ENCODE measurements around the gene DPP10. TPM values are rescaled to one million over a fixed set of nuclear protein-coding genes. Genes with fewer than 3 reads are reported as not detected.

DPP10 gene
- total and polyA plus RNA-seq, 10 of the 15 experiments (the other 5 are each of a cell fraction or from before 2014, with no cell fraction given) = not detected

DNA sequence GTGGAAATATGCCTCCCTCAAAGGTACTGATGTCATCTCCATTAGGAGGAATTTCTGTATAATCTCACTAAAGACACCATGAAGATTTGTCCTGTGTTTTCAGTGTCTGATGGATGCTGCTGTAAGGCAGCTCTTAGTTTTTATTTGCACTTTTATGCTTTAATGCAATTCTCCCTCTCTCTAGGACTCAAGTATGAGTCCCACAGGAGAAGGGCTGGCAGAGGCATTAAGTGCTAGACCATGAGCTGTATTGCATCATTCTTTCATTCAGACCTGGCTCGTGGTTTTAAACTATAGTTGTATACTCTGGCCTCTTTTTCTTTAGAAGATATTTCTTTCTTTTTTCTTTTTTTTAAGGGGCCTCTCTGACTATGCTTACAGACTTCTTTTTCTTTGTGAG lies 805.6 kb downstream of the DPP10 start:
- no peak overlapping the region for H3K27ac ChIP-seq (ENCODE audit: control insufficient read depth, insufficient read depth)
- no peaks in the 10 kb centered on the region for H3K36me3 ChIP-seq (ENCODE audit: control insufficient read depth in 2 of 2, insufficient read depth in 2 of 2, low read length in 1 of 2)
- H3K9ac ChIP-seq (ENCODE audit: control insufficient read depth, insufficient read depth, low read length) = no peak overlapping the region
- ChIA-PET CTCF (no interaction called here), SMC1A (ENCODE audit: uncharacterized antibody, unreplicated experiment) (no interaction called here), RAD21 (ENCODE audit: unreplicated experiment) (no interaction called here), POLR2A (no interaction called here)
- H3K27me3 ChIP-seq (replicated peaks in 1 of 2; ENCODE audit: control insufficient read depth in 2 of 2, insufficient read depth in 2 of 2, low read length in 1 of 2) = no peaks in the 10 kb centered on the region
- intact Hi-C loops (cut with micrococcal nuclease; ENCODE audit: unreplicated experiment) = no loop called here
- FAIRE-seq (no peak), DNase-seq (ENCODE audit: low read depth, low spot score) (no peak), ATAC-seq (no peak)
- H3K4me1 ChIP-seq (ENCODE audit: control insufficient read depth, insufficient read depth, low read length) = no peaks in the 10 kb centered on the region
- no peak overlapping the region for H3K4me3 ChIP-seq
- H2AFZ ChIP-seq (ENCODE audit: control insufficient read depth, low read depth, low read length) = no peak overlapping the region
- H3K79me2 ChIP-seq (ENCODE audit: control insufficient read depth, insufficient read depth, low read length) = no peaks in the 10 kb centered on the region
- WGBS (ENCODE audit: insufficient coverage, insufficient replicate concordance, low lambda C conversion rate, missing lambda C conversion rate) = 0% methylated on average over 1 of the region's 1 CpG
- no peaks in the 10 kb centered on the region for H4K20me1 ChIP-seq (ENCODE audit: control insufficient read depth, insufficient read depth)
- no TSS peak for BruUV-seq (replicated peaks)
- no peak for TF ChIP-seq ZNF622 (IDR thresholded peaks at IDR 0.05)
- TF ChIP-seq ETV6 (conservative IDR thresholded peaks at IDR 0.05 in 1 of 2, IDR thresholded peaks at IDR 0.05 in 1 of 2; ENCODE audit: borderline replicate concordance in 1 of 2, low read depth in 1 of 2) = no peak
- H3K9me3 ChIP-seq (replicated peaks; ENCODE audit: control insufficient read depth, insufficient read depth, low read length) = no peaks in the 10 kb centered on the region
- no peak overlapping the region for H3K4me2 ChIP-seq (ENCODE audit: control insufficient read depth, insufficient read depth)
- in situ Hi-C loops (cut with MboI) = no loop called here

DNA sequence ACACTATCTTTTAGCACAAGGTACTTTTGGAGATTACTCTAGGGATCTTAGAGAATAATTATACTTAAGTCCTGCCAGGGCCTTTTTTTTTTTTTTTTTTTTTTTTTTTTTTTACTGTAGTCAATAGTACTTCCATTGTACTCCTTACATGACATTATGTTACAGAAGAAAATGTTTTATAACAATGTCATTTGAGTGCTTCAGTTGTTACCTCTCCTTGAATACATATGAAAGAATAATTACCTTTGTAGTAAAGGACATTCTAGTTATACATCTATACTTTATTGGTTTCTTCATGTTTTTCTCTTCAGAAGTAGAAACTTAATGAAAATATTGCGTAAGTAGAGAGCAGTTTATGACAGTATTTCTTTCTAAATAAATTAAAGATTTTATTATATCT lies 834.9 kb downstream of the DPP10 start:
- BruUV-seq (replicated peaks) = no TSS peak
- no peak for ATAC-seq
- RAD21 ChIA-PET (ENCODE audit: unreplicated experiment) = no interaction called here
- H3K9me3 ChIP-seq (replicated peaks; ENCODE audit: control insufficient read depth, insufficient read depth, low read length) = no peaks in the 10 kb centered on the region
- POLR2A ChIA-PET = no interaction called here
- no peak overlapping the region for H3K27ac ChIP-seq (ENCODE audit: control insufficient read depth, insufficient read depth)
- no peak for FAIRE-seq
- H3K4me2 ChIP-seq (ENCODE audit: control insufficient read depth, insufficient read depth) = no peak overlapping the region
- no peaks in the 10 kb centered on the region for H3K27me3 ChIP-seq (replicated peaks in 1 of 2; ENCODE audit: control insufficient read depth in 2 of 2, insufficient read depth in 2 of 2, low read length in 1 of 2)
- SMC1A ChIA-PET (ENCODE audit: uncharacterized antibody, unreplicated experiment) = no interaction called here
- H3K79me2 ChIP-seq (ENCODE audit: control insufficient read depth, insufficient read depth, low read length) = no peaks in the 10 kb centered on the region
- H3K4me1 ChIP-seq (ENCODE audit: control insufficient read depth, insufficient read depth, low read length) = no peaks in the 10 kb centered on the region
- WGBS (ENCODE audit: insufficient coverage, insufficient replicate concordance, low lambda C conversion rate, missing lambda C conversion rate) = 33% methylated on average over 1 of the region's 1 CpG
- no peaks in the 10 kb centered on the region for H3K36me3 ChIP-seq (ENCODE audit: control insufficient read depth in 2 of 2, insufficient read depth in 2 of 2, low read length in 1 of 2)
- H4K20me1 ChIP-seq (ENCODE audit: control insufficient read depth, insufficient read depth) = no peaks in the 10 kb centered on the region
- no peak overlapping the region for H3K9ac ChIP-seq (ENCODE audit: control insufficient read depth, insufficient read depth, low read length)
- intact Hi-C loops (cut with micrococcal nuclease; ENCODE audit: unreplicated experiment) (no loop called here), in situ Hi-C loops (cut with MboI) (no loop called here)
- H3K4me3 ChIP-seq = no peak overlapping the region
- DNase-seq (ENCODE audit: low read depth, low spot score) = no peak
- CTCF ChIA-PET = no interaction called here
- H2AFZ ChIP-seq (ENCODE audit: control insufficient read depth, low read depth, low read length) = no peak overlapping the region
- TF ChIP-seq, protein P1, sequence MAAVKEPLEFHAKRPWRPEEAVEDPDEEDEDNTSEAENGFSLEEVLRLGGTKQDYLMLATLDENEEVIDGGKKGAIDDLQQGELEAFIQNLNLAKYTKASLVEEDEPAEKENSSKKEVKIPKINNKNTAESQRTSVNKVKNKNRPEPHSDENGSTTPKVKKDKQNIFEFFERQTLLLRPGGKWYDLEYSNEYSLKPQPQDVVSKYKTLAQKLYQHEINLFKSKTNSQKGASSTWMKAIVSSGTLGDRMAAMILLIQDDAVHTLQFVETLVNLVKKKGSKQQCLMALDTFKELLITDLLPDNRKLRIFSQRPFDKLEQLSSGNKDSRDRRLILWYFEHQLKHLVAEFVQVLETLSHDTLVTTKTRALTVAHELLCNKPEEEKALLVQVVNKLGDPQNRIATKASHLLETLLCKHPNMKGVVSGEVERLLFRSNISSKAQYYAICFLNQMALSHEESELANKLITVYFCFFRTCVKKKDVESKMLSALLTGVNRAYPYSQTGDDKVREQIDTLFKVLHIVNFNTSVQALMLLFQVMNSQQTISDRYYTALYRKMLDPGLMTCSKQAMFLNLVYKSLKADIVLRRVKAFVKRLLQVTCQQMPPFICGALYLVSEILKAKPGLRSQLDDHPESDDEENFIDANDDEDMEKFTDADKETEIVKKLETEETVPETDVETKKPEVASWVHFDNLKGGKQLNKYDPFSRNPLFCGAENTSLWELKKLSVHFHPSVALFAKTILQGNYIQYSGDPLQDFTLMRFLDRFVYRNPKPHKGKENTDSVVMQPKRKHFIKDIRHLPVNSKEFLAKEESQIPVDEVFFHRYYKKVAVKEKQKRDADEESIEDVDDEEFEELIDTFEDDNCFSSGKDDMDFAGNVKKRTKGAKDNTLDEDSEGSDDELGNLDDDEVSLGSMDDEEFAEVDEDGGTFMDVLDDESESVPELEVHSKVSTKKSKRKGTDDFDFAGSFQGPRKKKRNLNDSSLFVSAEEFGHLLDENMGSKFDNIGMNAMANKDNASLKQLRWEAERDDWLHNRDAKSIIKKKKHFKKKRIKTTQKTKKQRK (IDR thresholded peaks at IDR 0.05; ENCODE audit: low read depth, low read length) = no peak
- TF ChIP-seq TBL1XR1 (IDR thresholded peaks at IDR 0.05; ENCODE audit: low read depth, low read length) (no peak), USF1 (IDR thresholded peaks at IDR 0.05; ENCODE audit: borderline replicate concordance, extremely low read length, insufficient read depth, low read depth, low read length) (no peak), FOXK2 (IDR thresholded peaks at IDR 0.05) (no peak), ZBTB4 (CRISPR knock-in tag; IDR thresholded peaks at IDR 0.05) (no peak), MYC (IDR thresholded peaks at IDR 0.05; ENCODE audit: insufficient read depth, insufficient read length, insufficient replicate concordance, low read length, severe bottlenecking) (no peak), SIX5 (IDR thresholded peaks at IDR 0.05; ENCODE audit: low read depth, low read length, severe bottlenecking) (no peak), SMC3 (IDR thresholded peaks at IDR 0.05; ENCODE audit: borderline replicate concordance, low read length) (no peak), POLR2A (IDR thresholded peaks at IDR 0.05; ENCODE audit: low read depth, low read length) (no peak)

Data from GM12878 (cell line).